WTC11 (cell line): Measurements from ENCODE around the gene MDN1. TPM values are rescaled to one million over a fixed set of nuclear protein-coding genes. Genes with fewer than 3 reads are reported as not detected.

Experiments
- ATAC-seq: fragments of 200-7000 bp; cut with Tn5 transposase; 2 replicates; pipeline ENCODE4 v1.10.0; 2021; ENCODE audit warnings: mild to moderate bottlenecking, moderate library complexity
- CTCF ChIA-PET: fragments of 300-600 bp; sonication (Branson Sonifier 250); formaldehyde crosslinking; loops from one replicate; lab custom pipeline; 2021; ENCODE audit warnings: antibody characterized with exemption; lab: Charles Lee
- POLR2A ChIA-PET: fragments of 350-600 bp; sonication (Branson Sonifier 250); formaldehyde crosslinking; loops from one replicate; lab custom pipeline; 2021; ENCODE audit warnings: antibody characterized with exemption; lab: Charles Lee
- DNase-seq: peaks from one replicate; pipeline ENCODE4 v3.0.0; 2021; ENCODE audit warnings: low spot score
- H3K27ac Mint-ChIP-seq: 2 replicates; pipeline ENCODE4 v1.8.0; 2021; ENCODE audit warnings: mixed read lengths
- H3K27me3 Mint-ChIP-seq: 2 replicates; pipeline ENCODE4 v1.8.0; 2021; ENCODE audit warnings: low read depth, mild to moderate bottlenecking, moderate library complexity, mixed read lengths
- H3K36me3 Mint-ChIP-seq: 2 replicates; pipeline ENCODE4 v1.8.0; 2021; ENCODE audit warnings: mixed read lengths
- H3K4me1 Mint-ChIP-seq: 2 replicates; pipeline ENCODE4 v1.8.0; 2022; ENCODE audit warnings: mixed read lengths
- H3K4me3 Mint-ChIP-seq: 2 replicates; pipeline ENCODE4 v1.8.0; 2021; ENCODE audit warnings: mild to moderate bottlenecking, moderate library complexity, mixed read lengths
- H3K9me3 Mint-ChIP-seq: 2 replicates; pipeline ENCODE4 v1.8.0; 2021; ENCODE audit warnings: mixed read lengths
- AFF4 ChIP-seq: sonication (generic); formaldehyde crosslinking; IDR thresholded peaks from 2 replicates; pipeline ENCODE4 v1.8.1; 2023; ENCODE audit warnings: mild to moderate bottlenecking, missing genetic modification reagents, borderline replicate concordance
- ATF1 ChIP-seq: sonication (generic); formaldehyde crosslinking; IDR thresholded peaks from 2 replicates; pipeline ENCODE4 v1.8.1; 2023; ENCODE audit warnings: mild to moderate bottlenecking, moderate library complexity, missing genetic modification reagents
- ELF4 ChIP-seq: sonication (generic); formaldehyde crosslinking; IDR thresholded peaks from 2 replicates; pipeline ENCODE4 v1.8.1; 2022; ENCODE audit warnings: low read depth, mild to moderate bottlenecking, moderate library complexity, missing genetic modification reagents
- EMX1 ChIP-seq: fragments of 250-450 bp; sonication (Bioruptor Pico); IDR thresholded peaks from 2 replicates; pipeline ENCODE4 v1.8.0; 2021; ENCODE audit warnings: mild to moderate bottlenecking
- GRHL2 ChIP-seq: fragments of 250-450 bp; sonication (Bioruptor Pico); IDR thresholded peaks from 2 replicates; pipeline ENCODE4 v1.8.0; 2022; ENCODE audit warnings: mild to moderate bottlenecking, moderate library complexity; ENCODE audit not compliant: insufficient replicate concordance, severe bottlenecking
- HMGA2 ChIP-seq: fragments of 250-450 bp; sonication (Bioruptor Pico); IDR thresholded peaks from 2 replicates; pipeline ENCODE4 v1.4.0; 2021; ENCODE audit warnings: mild to moderate bottlenecking, moderate library complexity
- MAX ChIP-seq: sonication (generic); formaldehyde crosslinking; IDR thresholded peaks from 2 replicates; pipeline ENCODE4 v1.8.0; 2022; ENCODE audit warnings: mild to moderate bottlenecking, missing genetic modification reagents
- MYBL2 ChIP-seq: sonication (generic); formaldehyde crosslinking; IDR thresholded peaks from 2 replicates; pipeline ENCODE4 v1.8.1; 2023; ENCODE audit warnings: mild to moderate bottlenecking, moderate library complexity, missing genetic modification reagents
- NFATC4 ChIP-seq: fragments of 250-450 bp; sonication (Bioruptor Pico); IDR thresholded peaks from 2 replicates; pipeline ENCODE4 v1.9.0; 2021; ENCODE audit warnings: mild to moderate bottlenecking
- NFE2L1 ChIP-seq: sonication (generic); formaldehyde crosslinking; IDR thresholded peaks from 2 replicates; pipeline ENCODE4 v1.8.1; 2023; ENCODE audit warnings: missing genetic modification reagents
- NR2C2 ChIP-seq: sonication (generic); formaldehyde crosslinking; IDR thresholded peaks from 2 replicates; pipeline ENCODE4 v1.8.0; 2022; ENCODE audit warnings: mild to moderate bottlenecking, missing genetic modification reagents
- NR3C1 ChIP-seq: sonication (generic); formaldehyde crosslinking; conservative IDR thresholded peaks from 2 replicates; pipeline ENCODE4 v1.8.1; 2023; ENCODE audit warnings: low read depth, mild to moderate bottlenecking, missing genetic modification reagents
- OVOL2 ChIP-seq: fragments of 250-450 bp; sonication (Bioruptor Pico); IDR thresholded peaks from 2 replicates; pipeline ENCODE4 v1.9.0; 2021; ENCODE audit warnings: mild to moderate bottlenecking, borderline replicate concordance
- PREB ChIP-seq: sonication (generic); formaldehyde crosslinking; IDR thresholded peaks from 2 replicates; pipeline ENCODE4 v1.8.1; 2022; ENCODE audit warnings: mild to moderate bottlenecking, missing genetic modification reagents, moderate library complexity, borderline replicate concordance
- RELA ChIP-seq: sonication (generic); formaldehyde crosslinking; IDR thresholded peaks from 2 replicates; pipeline ENCODE4 v1.8.1; 2022; ENCODE audit warnings: missing genetic modification reagents, mild to moderate bottlenecking, borderline replicate concordance
- SMAD4 ChIP-seq: sonication (generic); formaldehyde crosslinking; IDR thresholded peaks from 2 replicates; pipeline ENCODE4 v1.8.0; 2022; ENCODE audit warnings: mild to moderate bottlenecking, missing genetic modification reagents
- TEAD4 ChIP-seq: sonication (generic); formaldehyde crosslinking; IDR thresholded peaks from 2 replicates; pipeline ENCODE4 v1.8.0; 2022; ENCODE audit warnings: mild to moderate bottlenecking, missing genetic modification reagents
- ZBTB43 ChIP-seq: sonication (generic); formaldehyde crosslinking; IDR thresholded peaks from 2 replicates; pipeline ENCODE4 v1.8.1; 2023; ENCODE audit warnings: mild to moderate bottlenecking, missing genetic modification reagents
- ZNF232 ChIP-seq: sonication (generic); formaldehyde crosslinking; IDR thresholded peaks from 2 replicates; pipeline ENCODE4 v1.8.0; 2022; ENCODE audit warnings: mild to moderate bottlenecking, missing genetic modification reagents
- ZNF396 ChIP-seq: fragments of 250-450 bp; sonication (Bioruptor Pico); IDR thresholded peaks from 2 replicates; pipeline ENCODE4 v1.8.0; 2021; ENCODE audit warnings: mild to moderate bottlenecking, moderate library complexity, borderline replicate concordance
- ZNF423 ChIP-seq: fragments of 250-450 bp; sonication (Bioruptor Pico); IDR thresholded peaks from 2 replicates; pipeline ENCODE4 v2.1.2; 2022; ENCODE audit warnings: mild to moderate bottlenecking, moderate library complexity
- ZNF532 ChIP-seq: fragments of 250-450 bp; sonication (Bioruptor Pico); IDR thresholded peaks from 2 replicates; pipeline ENCODE4 v1.9.0; 2021; ENCODE audit warnings: mild to moderate bottlenecking, borderline replicate concordance
- total RNA-seq: library from RNA; stranded (reverse); gene quantifications from 3 replicates; pipeline ENCODE4 v1.2.3, GENCODE V29; 2021
- TF ChIP-seq, protein P1 (sequence below): fragments of 250-450 bp; sonication (Bioruptor Pico); IDR thresholded peaks from 2 replicates; pipeline ENCODE4 v1.9.0; 2021; ENCODE audit warnings: moderate library complexity, mild to moderate bottlenecking, inconsistent platforms, borderline replicate concordance

Gene MDN1
- total RNA-seq, 1 experiment from 2014 or later = 195 TPM

DNA sequence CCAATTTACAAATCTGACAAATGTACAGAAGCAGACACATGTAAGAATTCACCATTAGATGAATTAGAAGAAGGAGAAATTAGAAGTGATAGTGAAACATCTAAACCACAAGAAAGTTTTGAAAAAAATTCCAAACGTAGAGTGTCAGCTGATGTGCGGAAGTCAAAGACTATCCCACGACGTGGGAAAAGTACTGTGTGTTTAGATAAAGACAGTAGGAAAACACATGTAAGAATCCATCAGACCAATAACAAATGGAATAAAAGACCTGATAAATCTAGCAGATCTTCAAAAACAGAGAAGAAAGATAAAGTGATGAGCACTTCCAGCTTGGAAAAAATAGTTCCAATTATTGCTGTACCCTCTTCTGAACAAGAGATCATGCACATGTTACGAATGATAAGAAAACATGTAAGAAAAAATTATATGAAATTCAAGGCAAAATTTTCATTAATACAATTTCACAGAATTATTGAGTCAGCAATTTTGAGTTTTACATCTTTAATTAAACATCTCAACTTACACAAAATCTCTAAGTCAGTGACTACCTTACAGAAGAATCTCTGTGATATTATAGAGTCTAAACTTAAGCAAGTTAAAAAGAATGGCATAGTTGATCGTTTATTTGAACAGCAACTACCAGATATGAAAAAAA is 46.6 kb upstream of the MDN1 start (continued):
- no peak for TF ChIP-seq AFF4 (CRISPR knock-in tag)
- TF ChIP-seq ZNF396 = no peak

GRCh38 chr6:89862698-89863097 is 43.1 kb upstream of the MDN1 start:
- Mint-ChIP-seq H3K27me3 (no peaks in the 10 kb centered on the region), H3K4me1 (no peaks in the 10 kb centered on the region), H3K4me3 (no peak overlapping the region), H3K36me3 (peaks cover 82% of the 10 kb centered on the region), H3K9me3 (peaks cover 17% of the 10 kb centered on the region), H3K27ac (no peak overlapping the region)
- no peak for ATAC-seq
- no peak for TF ChIP-seq NFE2L1 (CRISPR knock-in tag)
- TF ChIP-seq EMX1 (CRISPR knock-in tag) = no peak
- no peak for TF ChIP-seq NR2C2 (CRISPR knock-in tag)
- TF ChIP-seq ZBTB43 (CRISPR knock-in tag) = no peak
- no peak for DNase-seq
- ChIA-PET POLR2A (no interaction called here), CTCF (no interaction called here)

- Mint-ChIP-seq H3K36me3 (peaks cover 78% of the 10 kb centered on the region), H3K4me3 (no peak overlapping the region), H3K27me3 (no peaks in the 10 kb centered on the region), H3K9me3 (peaks cover 13% of the 10 kb centered on the region), H3K27ac (no peak overlapping the region), H3K4me1 (no peaks in the 10 kb centered on the region)
- ChIA-PET CTCF (no interaction called here), POLR2A (no interaction called here)
- TF ChIP-seq PREB (no peak), RELA (no peak), ELF4 (CRISPR knock-in tag) (no peak), TEAD4 (CRISPR knock-in tag) (no peak), GRHL2 (CRISPR knock-in tag) (no peak), ZNF532 (no peak), OVOL2 (CRISPR knock-in tag) (no peak), ZNF423 (CRISPR knock-in tag) (no peak), HMGA2 (CRISPR knock-in tag) (no peak), NFATC4 (CRISPR knock-in tag) (no peak), ATF1 (no peak), SMAD4 (CRISPR knock-in tag) (no peak), MAX (CRISPR knock-in tag) (no peak), MYBL2 (CRISPR knock-in tag) (no peak), NFE2L1 (CRISPR knock-in tag) (no peak), EMX1 (CRISPR knock-in tag) (no peak), NR3C1 (no peak), ZNF232 (no peak)
- TF ChIP-seq, protein P1, sequence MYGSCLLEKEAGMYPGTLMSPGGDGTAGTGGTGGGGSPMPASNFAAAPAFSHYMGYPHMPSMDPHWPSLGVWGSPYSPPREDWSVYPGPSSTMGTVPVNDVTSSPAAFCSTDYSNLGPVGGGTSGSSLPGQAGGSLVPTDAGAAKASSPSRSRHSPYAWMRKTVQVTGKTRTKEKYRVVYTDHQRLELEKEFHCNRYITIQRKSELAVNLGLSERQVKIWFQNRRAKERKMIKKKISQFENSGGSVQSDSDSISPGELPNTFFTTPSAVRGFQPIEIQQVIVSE (CRISPR knock-in tag) = no peak
- DNase-seq (no peak), ATAC-seq (no peak)
Measured at GRCh38 chr6:89862273-89862672, 42.7 kb upstream of the MDN1 start.
